GM18499 (cell line): ENCODE measurements around the gene MAPK10.
"Not testable (repeated sequence)": the region's sequence is repeated elsewhere in the genome, so short reads cannot be mapped to it uniquely, and the experiment has no call there.

Experiments used
- ATAC-seq: cut with Tn5 transposase; IDR thresholded peaks from one replicate; pipeline ENCODE4 v1.9.1; 2021; ENCODE audit warnings: moderate number of reproducible peaks; ENCODE audit not compliant: insufficient read depth, unreplicated experiment

Gene MAPK10

GRCh38 chr4:86054286-86055032 lies 305.4 kb downstream of the MAPK10 start:
- no peak for ATAC-seq

- ATAC-seq = no peak
These were observed 309.4 kb downstream of the MAPK10 start for GRCh38 chr4:86050496-86050895.

- ATAC-seq = no peak
These were observed 311.4 kb downstream of the MAPK10 start for GRCh38 chr4:86048426-86048825.

GRCh38 chr4:86044593-86044985 lies 315.3 kb downstream of the MAPK10 start:
- ATAC-seq = no peak

DNA sequence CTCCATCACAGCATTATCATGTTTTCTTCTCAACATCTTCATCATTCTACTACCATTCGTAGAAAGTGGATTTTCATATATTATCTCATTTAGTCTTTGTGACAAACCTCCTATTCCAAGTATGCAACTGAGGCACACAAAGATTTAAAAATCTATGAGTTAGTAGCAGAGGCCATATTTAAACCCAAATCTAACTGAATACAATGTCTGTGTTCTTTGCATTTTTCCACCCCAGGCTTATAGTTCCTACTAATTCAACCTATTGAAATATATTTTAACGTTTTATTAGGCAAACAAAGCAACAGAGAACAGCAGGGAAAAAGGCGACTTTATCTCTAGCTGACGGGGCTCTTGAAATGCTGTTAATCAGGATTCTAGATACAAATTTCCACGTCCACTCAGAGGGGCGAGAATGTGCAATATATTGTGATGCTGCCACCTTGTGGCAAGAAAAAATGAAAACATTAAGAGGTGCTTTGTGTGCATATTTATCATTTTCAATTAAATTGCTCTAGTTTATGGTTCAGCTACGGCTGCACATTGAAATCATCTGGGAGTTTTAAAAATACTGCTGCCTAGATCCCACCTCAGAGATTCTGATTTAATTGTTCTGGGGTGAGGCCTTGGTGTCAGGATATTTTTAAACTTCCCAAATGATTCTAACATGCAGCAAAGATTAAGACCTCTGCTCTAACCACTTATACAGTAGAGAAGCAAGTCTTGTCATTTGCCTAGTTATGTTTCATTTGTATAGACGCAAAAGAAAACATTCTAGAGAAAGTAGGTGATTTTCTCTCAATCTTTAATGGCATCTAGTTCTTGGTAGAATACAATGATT lies 315.9 kb downstream of the MAPK10 start:
- ATAC-seq = peak; percentile 69

- ATAC-seq = no peak
These were observed 321.8 kb downstream of the MAPK10 start for GRCh38 chr4:86038037-86038436.

- ATAC-seq = no peak
These were observed 323.1 kb downstream of the MAPK10 start for GRCh38 chr4:86036736-86037135.

DNA sequence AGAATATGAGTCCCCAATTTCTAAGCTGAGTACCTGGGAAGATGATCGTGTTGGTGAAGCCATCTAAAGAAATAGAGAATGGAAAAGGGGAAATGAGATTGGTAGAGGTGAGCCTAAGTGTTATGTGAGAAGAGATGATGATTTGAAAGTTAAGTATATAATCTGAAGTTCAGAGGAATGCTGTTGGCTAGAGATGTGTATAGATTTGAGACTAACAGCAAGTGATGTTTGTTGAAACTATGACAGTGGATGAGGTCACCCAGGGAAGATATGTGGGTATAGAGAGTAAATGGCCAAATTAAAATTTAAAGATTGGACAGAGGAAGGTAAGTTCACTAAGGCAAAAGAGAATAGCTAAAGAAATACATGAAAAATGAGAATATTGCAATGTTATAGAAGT lies 324.2 kb downstream of the MAPK10 start:
- ATAC-seq = no peak

- no peak for ATAC-seq
These were observed 325.2 kb downstream of the MAPK10 start for GRCh38 chr4:86034616-86035015.

- no peak for ATAC-seq
These were observed 326.7 kb downstream of the MAPK10 start for GRCh38 chr4:86033171-86033570.

- no peak for ATAC-seq
These were observed 327.3 kb downstream of the MAPK10 start for GRCh38 chr4:86032476-86033022.

- ATAC-seq = no peak
These were observed 327.9 kb downstream of the MAPK10 start for GRCh38 chr4:86031927-86032326.

DNA sequence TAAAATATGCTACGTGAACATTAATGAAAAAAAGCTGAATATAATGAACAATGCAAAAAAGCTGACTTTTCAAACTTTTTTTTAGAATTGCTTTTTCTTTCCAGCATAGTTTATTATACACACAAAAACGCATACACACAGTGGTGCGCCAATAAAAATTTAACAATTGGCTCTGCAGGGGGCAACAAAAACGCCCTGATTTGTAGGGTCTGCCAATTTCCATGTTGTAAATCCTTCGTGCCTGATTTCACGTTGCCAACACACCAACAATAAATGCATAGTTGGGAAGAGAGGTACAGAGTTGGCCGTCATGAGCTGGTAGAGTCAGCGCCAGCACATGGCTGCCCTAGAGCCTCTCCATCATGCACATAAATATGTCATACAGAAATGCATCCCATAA lies 333.1 kb downstream of the MAPK10 start:
- no peak for ATAC-seq

- ATAC-seq = not testable (repeated sequence)
These were observed 338.2 kb downstream of the MAPK10 start for GRCh38 chr4:86021671-86022070.

GRCh38 chr4:86019906-86020305 lies 339.9 kb downstream of the MAPK10 start:
- ATAC-seq = no peak

GRCh38 chr4:86019362-86019761 lies 340.5 kb downstream of the MAPK10 start:
- ATAC-seq = no peak

DNA sequence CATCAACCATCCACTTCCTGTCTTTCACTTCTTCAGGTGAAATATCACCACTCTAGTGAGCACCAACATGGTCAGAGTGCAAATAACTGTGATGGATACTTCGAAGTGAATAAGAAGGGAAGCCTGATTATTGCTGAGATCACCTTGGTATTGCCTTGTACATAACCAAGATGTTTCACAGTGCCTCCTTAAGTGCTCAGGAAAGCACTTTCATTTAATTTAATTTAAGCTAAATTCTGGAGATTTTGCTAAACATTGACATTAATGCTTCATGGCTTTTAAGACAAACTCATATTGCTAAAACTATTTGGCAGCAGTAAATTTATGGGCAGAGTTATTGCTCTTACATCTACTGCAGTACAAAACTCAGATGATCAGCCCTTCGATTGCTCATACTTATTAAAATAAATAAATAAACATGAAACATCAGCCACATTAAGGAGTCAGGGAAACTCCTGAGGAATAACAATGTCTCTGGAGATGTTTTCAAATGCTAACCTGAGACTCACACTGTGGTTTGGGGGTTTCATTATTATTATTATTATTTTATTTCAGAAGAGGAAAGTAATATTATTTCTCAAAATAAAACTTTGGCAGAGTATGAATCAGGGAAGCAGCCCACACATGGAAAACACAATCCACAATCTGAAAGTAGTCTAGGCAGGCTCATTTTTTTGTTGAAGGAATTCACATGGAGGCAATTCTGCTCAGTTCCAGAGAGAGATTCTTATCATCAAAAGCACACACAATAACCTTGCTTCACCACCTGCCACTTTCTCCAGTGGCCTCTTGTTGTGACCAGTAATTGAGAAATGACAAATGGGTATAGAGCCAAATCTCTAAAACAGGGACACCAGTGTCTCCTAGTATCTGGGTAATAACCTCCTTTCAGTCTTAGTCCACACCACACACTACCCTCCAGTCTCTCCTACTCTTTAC lies 344.2 kb downstream of the MAPK10 start:
- ATAC-seq = no peak

- ATAC-seq = peak; percentile 94
These were observed 345.3 kb downstream of the MAPK10 start for GRCh38 chr4:86014599-86014998.

- ATAC-seq = no peak
These were observed 346.2 kb downstream of the MAPK10 start for GRCh38 chr4:86013621-86014020.

DNA sequence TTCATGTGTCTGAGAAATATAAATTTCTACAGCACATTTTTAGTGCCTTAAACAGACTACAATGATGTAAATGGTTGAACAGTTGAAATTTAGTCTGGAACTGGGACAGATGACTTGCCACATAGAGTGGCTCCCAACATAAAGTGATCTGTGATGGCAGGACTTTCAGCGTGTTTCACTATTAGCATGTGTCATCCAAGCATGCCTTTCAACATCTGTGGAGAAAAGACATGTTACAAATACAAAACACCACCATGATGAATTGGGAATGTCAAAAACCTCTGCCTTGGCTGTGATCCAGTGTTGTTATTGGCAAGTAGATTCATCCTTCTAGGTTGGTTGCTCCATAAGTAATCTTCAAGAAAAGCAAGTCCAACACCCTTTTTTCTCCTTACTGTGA lies 348.7 kb downstream of the MAPK10 start:
- ATAC-seq = no peak
